Activated T-cell treated with anti-CD3 and anti-CD28 coated beads, Interleukin-2, amount 50 U/mL, for 72 hours (primary cell): Measurements from ENCODE around the gene NDUFS5. TPM values are rescaled to one million over a fixed set of nuclear protein-coding genes. Genes with fewer than 3 reads are reported as not detected.
"Not testable (repeated sequence)": the region's sequence is repeated elsewhere in the genome, so short reads cannot be mapped to it uniquely, and the experiment has no call there.

Source experiments
- ATAC-seq, 2 donors: fragments of 150-1000 bp; cut with Tn5 transposase; replicated peaks in 1 of 2; 2 replicates each; pipeline ENCODE4 v1.10.0; 2021; ENCODE audit warnings: moderate library complexity in 2 of 2, mild to moderate bottlenecking in 1 of 2
- DNase-seq, 2 donors: peaks; one replicate each; pipeline ENCODE4 v3.0.0; 2021 to 2022; ENCODE audit warnings: mixed read lengths in 1 of 2
- H3K27ac Mint-ChIP-seq: one replicate; pipeline ENCODE4 v1.8.0; 2022; ENCODE audit warnings: mild to moderate bottlenecking, moderate library complexity, mixed read lengths
- H3K27me3 Mint-ChIP-seq: one replicate; pipeline ENCODE4 v1.8.0; 2022; ENCODE audit warnings: low read depth, mixed read lengths
- H3K36me3 Mint-ChIP-seq, 2 donors: one replicate each; pipeline ENCODE4 v1.8.0; 2022; ENCODE audit warnings: mixed read lengths in 2 of 2, mild to moderate bottlenecking in 1 of 2; ENCODE audit not compliant: insufficient read depth in 2 of 2
- H3K4me1 Mint-ChIP-seq: one replicate; pipeline ENCODE4 v1.8.0; 2022; ENCODE audit warnings: low read depth, mixed read lengths
- H3K4me3 Mint-ChIP-seq, 2 donors: one replicate each; pipeline ENCODE4 v1.8.0; 2022; ENCODE audit warnings: mild to moderate bottlenecking in 2 of 2, mixed read lengths in 2 of 2, moderate library complexity in 2 of 2
- H3K9me3 Mint-ChIP-seq, 2 donors: one replicate each; pipeline ENCODE4 v1.8.0; 2022; ENCODE audit warnings: mixed read lengths in 2 of 2
- total RNA-seq, 2 donors: library from RNA; stranded (reverse); gene quantifications; one replicate each; pipeline ENCODE4 v1.2.3, GENCODE V29; 2022

NDUFS5 gene
- total RNA-seq, 2 donors from 2014 or later: 88.7 to 89.1 TPM

GRCh38 chr1:39055213-39055710 lies 29.1 kb downstream of the NDUFS5 start:
- H3K4me3 Mint-ChIP-seq, H3K4me1 Mint-ChIP-seq, DNase-seq, H3K27ac Mint-ChIP-seq, ATAC-seq, H3K9me3 Mint-ChIP-seq, H3K27me3 Mint-ChIP-seq, H3K36me3 Mint-ChIP-seq: not testable (repeated sequence)

GRCh38 chr1:39061516-39061915 lies 35.4 kb downstream of the NDUFS5 start:
- not testable (repeated sequence) for H3K4me3 Mint-ChIP-seq, H3K27me3 Mint-ChIP-seq, H3K36me3 Mint-ChIP-seq, DNase-seq, H3K4me1 Mint-ChIP-seq, ATAC-seq, H3K9me3 Mint-ChIP-seq, H3K27ac Mint-ChIP-seq

- no peak overlapping the region for H3K27ac Mint-ChIP-seq
- H3K4me1 Mint-ChIP-seq: no peaks in the 10 kb centered on the region
- H3K36me3 Mint-ChIP-seq: no peaks in the 10 kb centered on the region
- ATAC-seq (no peak), DNase-seq (no peak)
- no peaks in the 10 kb centered on the region for H3K27me3 Mint-ChIP-seq
- no peaks in the 10 kb centered on the region for H3K9me3 Mint-ChIP-seq
- H3K4me3 Mint-ChIP-seq: no peak overlapping the region
Measured at GRCh38 chr1:39061951-39062350, 35.8 kb downstream of the NDUFS5 start.

- H3K4me3 Mint-ChIP-seq: no peak overlapping the region
- H3K9me3 Mint-ChIP-seq: no peaks in the 10 kb centered on the region
- H3K27ac Mint-ChIP-seq: no peak overlapping the region
- no peaks in the 10 kb centered on the region for H3K4me1 Mint-ChIP-seq
- no peaks in the 10 kb centered on the region for H3K27me3 Mint-ChIP-seq
- DNase-seq (no peak), ATAC-seq (no peak)
- no peaks in the 10 kb centered on the region for H3K36me3 Mint-ChIP-seq
Measured at GRCh38 chr1:39063191-39063590, 37.0 kb downstream of the NDUFS5 start.

GRCh38 chr1:39063775-39064174 lies 37.6 kb downstream of the NDUFS5 start:
- Mint-ChIP-seq H3K27me3 (no peaks in the 10 kb centered on the region), H3K36me3 (no peaks in the 10 kb centered on the region), H3K27ac (no peak overlapping the region), H3K4me3 (no peak overlapping the region), H3K9me3 (no peaks in the 10 kb centered on the region), H3K4me1 (no peaks in the 10 kb centered on the region)
- no peak for DNase-seq
- no peak for ATAC-seq

DNA sequence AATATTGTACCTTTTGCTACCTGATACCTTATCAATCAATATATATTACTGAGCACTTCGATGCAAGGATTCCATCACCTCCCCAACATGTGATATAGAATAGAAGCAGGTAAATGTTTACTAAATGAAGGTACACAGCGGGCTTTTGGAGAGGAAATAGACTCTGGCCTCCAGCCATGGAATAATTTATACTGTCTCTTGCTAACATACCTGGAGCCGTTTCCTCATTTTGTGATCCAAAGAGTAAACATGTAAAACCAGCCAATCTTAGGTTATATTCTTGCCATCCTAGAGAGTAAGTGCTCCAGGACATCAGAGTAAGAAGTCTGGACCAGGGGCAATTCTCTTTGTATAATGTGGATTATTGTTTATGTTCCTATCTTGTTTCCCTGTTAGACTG lies 39.4 kb downstream of the NDUFS5 start:
- Mint-ChIP-seq H3K9me3 (peaks cover 0 to 2% of the 10 kb centered on the region in 2 donors), H3K27me3 (no peaks in the 10 kb centered on the region), H3K27ac (no peak overlapping the region), H3K4me1 (no peaks in the 10 kb centered on the region), H3K36me3 (no peaks in the 10 kb centered on the region), H3K4me3 (no peak overlapping the region)
- DNase-seq (no peak), ATAC-seq (no peak)

DNA sequence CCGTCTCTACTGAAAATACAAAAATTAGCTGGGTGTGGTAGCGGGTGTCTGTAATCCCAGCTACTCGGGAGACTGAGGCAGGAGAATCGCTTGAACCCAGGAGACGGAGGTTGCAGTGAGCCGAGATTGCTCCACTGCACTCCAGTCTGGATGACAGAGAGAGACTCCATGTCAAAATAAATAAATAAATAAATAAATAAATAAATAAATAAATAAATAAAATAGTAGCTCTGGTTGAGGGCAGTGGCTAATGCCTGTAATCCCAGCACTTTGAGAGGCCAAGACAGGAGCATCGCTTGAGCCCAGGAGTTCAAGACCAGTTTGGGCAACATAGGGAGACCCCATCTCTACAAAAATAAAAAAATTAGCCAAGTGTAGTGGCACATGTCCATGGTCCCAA lies 42.1 kb downstream of the NDUFS5 start:
- ATAC-seq, H3K4me1 Mint-ChIP-seq, H3K9me3 Mint-ChIP-seq, H3K27ac Mint-ChIP-seq, H3K4me3 Mint-ChIP-seq, H3K27me3 Mint-ChIP-seq, H3K36me3 Mint-ChIP-seq, DNase-seq: not testable (repeated sequence)

- H3K9me3 Mint-ChIP-seq, DNase-seq, H3K27me3 Mint-ChIP-seq: not testable (repeated sequence)
Measured at GRCh38 chr1:39071557-39071956, 45.4 kb downstream of the NDUFS5 start.

GRCh38 chr1:39076127-39076798 lies 50.1 kb downstream of the NDUFS5 start:
- Mint-ChIP-seq H3K27ac (no peak overlapping the region), H3K9me3 (peaks cover 0 to 3% of the 10 kb centered on the region in 2 donors), H3K36me3 (peaks cover 0 to 2% of the 10 kb centered on the region in 2 donors), H3K4me1 (peaks cover 6% of the 10 kb centered on the region), H3K27me3 (peaks cover 13% of the 10 kb centered on the region), H3K4me3 (no peak overlapping the region)
- DNase-seq: no peak
- no peak for ATAC-seq

More at GRCh38 chr1:39071557-39071956, 45.4 kb downstream of the NDUFS5 start:
- not testable (repeated sequence) for H3K36me3 Mint-ChIP-seq, H3K4me1 Mint-ChIP-seq, ATAC-seq, H3K4me3 Mint-ChIP-seq, H3K27ac Mint-ChIP-seq

DNA sequence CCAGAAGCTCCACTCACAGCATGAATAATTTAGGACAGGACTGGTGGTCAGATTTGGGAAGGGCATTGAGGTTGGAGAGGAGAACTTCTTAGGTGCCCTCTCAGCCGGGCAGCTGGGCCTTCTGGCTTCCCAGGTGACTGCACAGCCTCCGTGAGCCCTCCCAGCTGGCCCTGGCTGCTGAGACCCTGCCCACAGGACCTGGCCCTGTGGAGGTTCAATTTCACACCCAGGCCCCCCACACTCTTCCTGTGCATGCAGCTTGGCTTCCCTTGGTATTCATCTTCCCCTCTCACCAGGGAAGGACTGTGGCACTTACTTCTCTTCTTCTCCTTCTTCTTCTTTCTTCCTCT lies 50.6 kb downstream of the NDUFS5 start:
- H3K4me1 Mint-ChIP-seq: peaks cover 6% of the 10 kb centered on the region
- peaks cover 13% of the 10 kb centered on the region for H3K27me3 Mint-ChIP-seq
- no peak overlapping the region for H3K4me3 Mint-ChIP-seq
- no peaks in the 10 kb centered on the region for H3K36me3 Mint-ChIP-seq
- H3K27ac Mint-ChIP-seq: no peak overlapping the region
- DNase-seq (no peak), ATAC-seq (no peak)
- no peaks in the 10 kb centered on the region for H3K9me3 Mint-ChIP-seq

GRCh38 chr1:39080269-39080826 lies 54.2 kb downstream of the NDUFS5 start:
- Mint-ChIP-seq H3K4me1 (peaks cover 6% of the 10 kb centered on the region), H3K36me3 (no peaks in the 10 kb centered on the region), H3K27me3 (peaks cover 45% of the 10 kb centered on the region), H3K9me3 (no peaks in the 10 kb centered on the region), H3K27ac (no peak overlapping the region), H3K4me3 (peak overlapping the region; percentile 68 to 84)
- DNase-seq: no peak
- no peak for ATAC-seq

GRCh38 chr1:39080831-39081270 lies 54.7 kb downstream of the NDUFS5 start:
- Mint-ChIP-seq H3K4me1 (peaks cover 6% of the 10 kb centered on the region), H3K27me3 (peaks cover 50% of the 10 kb centered on the region), H3K27ac (no peak overlapping the region), H3K36me3 (no peaks in the 10 kb centered on the region), H3K9me3 (no peaks in the 10 kb centered on the region), H3K4me3 (peak overlapping the region; percentile 68 to 84)
- DNase-seq: no peak
- ATAC-seq: peak in 1 of 2 donors; percentile 33

GRCh38 chr1:39081271-39082009 lies 55.3 kb downstream of the NDUFS5 start:
- DNase-seq: peak; percentile 23 to 33
- H3K4me1 Mint-ChIP-seq: peaks cover 12% of the 10 kb centered on the region
- peaks cover 53% of the 10 kb centered on the region for H3K27me3 Mint-ChIP-seq
- no peaks in the 10 kb centered on the region for H3K9me3 Mint-ChIP-seq
- no peak overlapping the region for H3K27ac Mint-ChIP-seq
- ATAC-seq: peak; percentile 72 to 80
- no peaks in the 10 kb centered on the region for H3K36me3 Mint-ChIP-seq
- H3K4me3 Mint-ChIP-seq: peak overlapping the region; percentile 42 to 52
